ENCODE data around the gene TMEM131. TPM values are rescaled to one million over a fixed set of nuclear protein-coding genes. Genes with fewer than 3 reads are reported as not detected.

TMEM131 gene
- total and polyA plus RNA-seq, 12 donors, result 8.2 to 34.3 (median 30.0) TPM

DNA sequence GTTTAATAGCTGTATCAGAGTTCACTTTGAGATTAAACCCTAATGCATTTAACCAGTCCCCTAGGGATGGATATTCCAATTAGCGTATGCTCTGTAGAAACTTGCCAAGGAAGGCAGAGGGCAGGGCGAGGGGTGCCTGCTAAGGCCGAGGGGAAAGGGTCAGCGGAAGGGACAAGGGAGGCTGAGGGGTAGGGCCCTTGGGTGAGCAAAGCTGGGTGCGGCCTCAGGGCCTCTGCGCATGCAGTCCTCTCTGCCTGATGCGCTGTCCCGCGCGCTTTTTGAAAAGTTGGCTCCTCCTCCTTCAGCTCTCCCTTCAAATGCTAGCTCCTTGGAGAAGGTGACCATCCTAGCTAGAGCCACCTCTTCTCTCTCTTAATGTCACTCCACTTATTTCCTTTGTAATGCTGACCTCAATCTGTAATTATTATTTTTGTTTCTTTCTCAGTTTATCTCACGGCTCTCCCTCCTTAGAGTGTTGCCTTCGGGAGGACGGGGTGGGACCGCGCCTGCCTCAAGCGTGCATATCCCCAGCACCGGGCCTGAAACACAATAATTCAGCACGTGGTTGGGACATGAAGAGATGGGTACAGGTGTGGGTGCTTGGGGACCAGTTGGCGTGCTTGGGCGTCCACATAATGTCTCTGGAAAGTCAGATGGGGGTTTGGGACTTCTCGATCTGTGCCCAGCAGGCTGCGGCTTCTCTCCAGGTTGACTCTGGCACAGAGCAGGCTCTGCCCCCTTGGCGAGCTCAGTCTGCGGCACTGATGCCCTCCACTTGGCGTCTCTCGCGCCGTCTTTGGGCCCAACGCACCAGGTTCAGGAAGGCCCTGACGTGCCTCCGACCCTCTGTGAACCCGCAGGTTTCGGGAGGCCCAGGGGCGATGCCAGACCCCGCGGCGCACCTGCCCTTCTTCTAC is 272.3 kb downstream of the TMEM131 start:
- Histone ChIP-seq H3K27ac (no peak overlapping the region), H3K4me1 (peaks cover 12 to 37% (median 31%) of the 10 kb centered on the region in 9 donors), H3K36me3 (no peaks in the 10 kb centered on the region), H3K27me3 (no peaks in the 10 kb centered on the region), H3K9me3 (peaks cover 0 to 7% (median 0%) of the 10 kb centered on the region in 11 donors), H3K4me3 (no peak overlapping the region)
- no peak for ATAC-seq
- TF ChIP-seq CTCF (IDR thresholded peaks at IDR 0.05), result no peak
- intact Hi-C loops (cut with DNase I), result no loop called here
- DNase-seq, result no peak
- WGBS, 2 donors, result 76 to 85% methylated on average over 37 of the region's 37 CpGs

- peaks cover 12 to 25% (median 20%) of the 10 kb centered on the region in 9 donors for H3K4me1 ChIP-seq
- intact Hi-C loops (cut with DNase I), result no loop called here
- H3K9me3 ChIP-seq, result peaks cover 0 to 7% (median 0%) of the 10 kb centered on the region in 11 donors
- DNase-seq, result no peak
- no peaks in the 10 kb centered on the region for H3K36me3 ChIP-seq
- WGBS, 2 donors, result 83 to 92% methylated on average over 6 of the region's 6 CpGs
- no peak overlapping the region for H3K27ac ChIP-seq
- ATAC-seq, result no peak
- TF ChIP-seq CTCF (IDR thresholded peaks at IDR 0.05), result no peak
- no peak overlapping the region for H3K4me3 ChIP-seq
- H3K27me3 ChIP-seq, result no peaks in the 10 kb centered on the region
Measured at GRCh38 chr2:97722227-97722626, 273.5 kb downstream of the TMEM131 start.

DNA sequence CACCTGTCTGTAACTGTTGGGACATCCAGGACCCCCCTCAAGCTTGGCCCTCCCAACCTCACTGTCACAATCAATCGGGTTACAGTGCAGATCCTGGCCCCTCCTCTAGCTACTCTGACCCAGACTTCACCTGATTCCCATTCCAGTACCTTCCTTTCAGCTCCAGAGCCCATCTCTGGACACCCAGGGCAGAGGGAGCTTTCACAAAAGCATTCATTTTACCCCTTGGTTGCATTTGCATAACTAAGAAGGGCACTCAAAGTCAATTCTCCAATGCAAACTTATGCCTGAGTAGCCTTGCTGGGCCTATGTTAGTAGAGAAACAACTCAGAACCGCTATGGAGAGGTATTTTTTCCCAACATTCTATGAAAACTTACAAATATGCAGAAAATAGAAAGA is 275.0 kb downstream of the TMEM131 start:
- TF ChIP-seq CTCF (IDR thresholded peaks at IDR 0.05), result no peak
- Histone ChIP-seq H3K27me3 (no peaks in the 10 kb centered on the region), H3K36me3 (no peaks in the 10 kb centered on the region), H3K27ac (no peak overlapping the region), H3K9me3 (no peaks in the 10 kb centered on the region), H3K4me3 (no peak overlapping the region), H3K4me1 (peaks cover 0 to 10% (median 6%) of the 10 kb centered on the region in 9 donors)
- intact Hi-C loops (cut with DNase I), result no loop called here
- WGBS, 2 donors, result 85 to 86% methylated on average over 2 of the region's 2 CpGs
- DNase-seq (no peak), ATAC-seq (no peak)

DNA sequence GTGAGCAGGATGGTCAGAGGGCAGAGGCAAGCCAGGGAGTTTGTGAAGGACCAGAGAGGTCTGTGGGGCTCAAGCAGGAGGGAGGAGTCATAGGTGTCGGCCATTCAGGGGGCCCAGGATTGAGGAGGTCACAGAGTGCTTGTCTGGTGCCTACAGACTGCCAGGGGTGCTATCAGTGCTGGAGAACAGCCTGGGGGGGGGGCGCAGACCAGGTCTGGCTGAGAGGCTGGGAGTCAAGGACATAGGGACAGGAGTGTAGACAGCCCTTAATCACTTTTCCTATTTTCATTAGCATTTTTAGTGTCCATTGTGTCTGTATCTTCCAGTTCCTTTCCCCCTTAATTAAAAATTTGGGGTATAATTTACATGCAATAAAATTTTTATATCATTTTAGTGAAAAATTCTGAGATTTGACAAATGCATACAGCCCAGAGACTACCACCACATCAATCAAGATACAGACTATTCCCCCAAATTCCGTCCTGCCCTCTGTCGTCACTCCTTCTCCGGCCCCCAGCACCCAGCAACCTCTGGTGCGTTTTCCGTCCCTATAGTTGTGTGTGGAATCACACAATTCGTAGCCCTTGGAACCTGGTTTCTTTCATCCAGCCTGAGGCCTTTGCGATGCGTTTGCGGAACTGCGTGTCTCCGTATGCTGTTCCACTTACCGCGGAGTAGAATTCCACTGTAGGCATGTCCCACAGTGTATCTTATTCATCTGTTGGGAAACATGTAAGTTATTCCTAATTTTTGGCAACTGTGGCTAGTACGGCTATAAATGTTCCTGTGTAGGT is 276.2 kb downstream of the TMEM131 start:
- intact Hi-C loops (cut with DNase I), result loop anchor here in 1 of 10 donors (10.0 kb wide), 1 partner anchor 665 kb away; no protein-coding TSS in a partner anchor
- H3K9me3 ChIP-seq, result no peaks in the 10 kb centered on the region
- 94 to 97% methylated on average over 16 of the region's 16 CpGs for WGBS, 2 donors
- no peaks in the 10 kb centered on the region for H3K27me3 ChIP-seq
- ATAC-seq (no peak), DNase-seq (no peak)
- no peaks in the 10 kb centered on the region for H3K36me3 ChIP-seq
- H3K4me3 ChIP-seq, result no peak overlapping the region
- no peak for TF ChIP-seq CTCF (IDR thresholded peaks at IDR 0.05)
- no peaks in the 10 kb centered on the region for H3K4me1 ChIP-seq
- no peak overlapping the region for H3K27ac ChIP-seq

All from heart right ventricle (tissue), 16 donors.